Transverse colon (tissue), 4 donors: ENCODE results near the gene EMP3.

ENCODE experiments used
- CTCF ChIP-seq, 5 experiments: fragments of 200-600 bp in 3 of 5; fragments of 450-650 bp in 2 of 5; sonication (generic) in 3 of 5; IDR thresholded peaks; 1 replicate in 2 of 5; 2 replicates in 3 of 5; pipeline ENCODE4 v1.5.1; 2016 to 2017; ENCODE audit warnings: antibody characterized with exemption in 5 of 5, inconsistent platforms in 3 of 5, mild to moderate bottlenecking in 2 of 5, moderate library complexity in 1 of 5
- POLR2A ChIP-seq: fragments of 450-650 bp; IDR thresholded peaks from one replicate; pipeline ENCODE4 v1.6.1; 2016; ENCODE audit warnings: antibody characterized with exemption, mild to moderate bottlenecking, moderate library complexity
- POLR2AphosphoS5 ChIP-seq, 3 donors: sonication (generic); formaldehyde crosslinking; IDR thresholded peaks; one replicate each; pipeline ENCODE4 v1.6.1; 2016; ENCODE audit warnings: antibody characterized with exemption in 3 of 3

- TF ChIP-seq CTCF (IDR thresholded peaks at IDR 0.05) (no peak), POLR2A (no peak), POLR2AphosphoS5 (IDR thresholded peaks at IDR 0.05) (no peak)
Observed at GRCh38 chr19:48287748-48288147, 37.6 kb upstream of the EMP3 start.
